Measurements from ENCODE around the gene CNNM4.
"Not testable (repeated sequence)": the region's sequence is repeated elsewhere in the genome, so short reads cannot be mapped to it uniquely, and the experiment has no call there.

The CNNM4 gene

DNA sequence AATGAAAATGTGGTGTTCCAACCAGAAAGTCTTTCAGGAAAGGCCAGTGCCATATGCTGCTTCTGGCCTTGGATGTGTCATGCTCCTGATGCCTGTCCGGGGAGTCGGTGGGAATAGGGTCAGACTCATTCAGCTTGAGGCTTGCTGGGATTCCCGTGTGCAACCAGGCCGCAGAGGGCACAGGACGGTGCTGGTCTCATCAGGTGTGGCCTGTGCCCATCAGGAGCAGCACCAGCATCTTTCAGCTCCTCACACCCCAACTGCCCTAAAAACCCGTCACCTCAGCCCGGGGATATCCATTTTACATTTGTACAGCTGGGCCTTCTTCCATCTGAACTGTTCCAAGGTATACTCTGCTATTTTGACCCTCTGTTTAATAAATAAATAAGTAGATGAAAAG lies 42.0 kb downstream of the CNNM4 start:
- no peak for DNase-seq (ENCODE audit: low read depth, low spot score)
- TF ChIP-seq, protein P1, sequence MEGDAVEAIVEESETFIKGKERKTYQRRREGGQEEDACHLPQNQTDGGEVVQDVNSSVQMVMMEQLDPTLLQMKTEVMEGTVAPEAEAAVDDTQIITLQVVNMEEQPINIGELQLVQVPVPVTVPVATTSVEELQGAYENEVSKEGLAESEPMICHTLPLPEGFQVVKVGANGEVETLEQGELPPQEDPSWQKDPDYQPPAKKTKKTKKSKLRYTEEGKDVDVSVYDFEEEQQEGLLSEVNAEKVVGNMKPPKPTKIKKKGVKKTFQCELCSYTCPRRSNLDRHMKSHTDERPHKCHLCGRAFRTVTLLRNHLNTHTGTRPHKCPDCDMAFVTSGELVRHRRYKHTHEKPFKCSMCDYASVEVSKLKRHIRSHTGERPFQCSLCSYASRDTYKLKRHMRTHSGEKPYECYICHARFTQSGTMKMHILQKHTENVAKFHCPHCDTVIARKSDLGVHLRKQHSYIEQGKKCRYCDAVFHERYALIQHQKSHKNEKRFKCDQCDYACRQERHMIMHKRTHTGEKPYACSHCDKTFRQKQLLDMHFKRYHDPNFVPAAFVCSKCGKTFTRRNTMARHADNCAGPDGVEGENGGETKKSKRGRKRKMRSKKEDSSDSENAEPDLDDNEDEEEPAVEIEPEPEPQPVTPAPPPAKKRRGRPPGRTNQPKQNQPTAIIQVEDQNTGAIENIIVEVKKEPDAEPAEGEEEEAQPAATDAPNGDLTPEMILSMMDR (IDR thresholded peaks at IDR 0.05; ENCODE audit: low read depth, low read length) = no peak
- in situ Hi-C loops (cut with HindIII; ENCODE audit: low sequenced_read_pairs) = loop anchor here (25.0 kb wide), 2 partner anchors 115 to 240 kb away; no protein-coding TSS in a partner anchor
- no peak overlapping the region for H3K4me3 ChIP-seq (ENCODE audit: low read depth, low read length)

DNA sequence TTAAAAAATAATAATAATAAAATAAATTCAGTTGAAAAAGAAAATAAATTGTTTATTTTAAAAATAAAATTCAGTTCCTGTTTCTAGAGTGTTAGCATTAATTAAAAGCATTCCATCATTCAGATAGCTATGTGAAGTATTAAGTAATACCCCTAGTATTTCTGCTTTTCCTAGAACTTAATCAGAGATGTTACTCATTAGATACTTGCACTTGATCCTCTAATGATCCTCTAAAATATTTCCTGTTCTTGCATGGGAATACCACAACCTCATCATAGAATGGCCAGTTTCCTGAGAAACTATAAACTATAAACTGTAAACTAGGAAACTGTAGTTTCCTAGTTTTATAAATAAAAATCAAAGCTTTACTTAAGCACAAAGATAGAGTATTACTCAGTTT lies 44.3 kb downstream of the CNNM4 start:
- in situ Hi-C loops (cut with HindIII; ENCODE audit: low sequenced_read_pairs) = loop anchor here (25.0 kb wide), 2 partner anchors 118 to 243 kb away; no protein-coding TSS in a partner anchor
- TF ChIP-seq, protein P1 (IDR thresholded peaks at IDR 0.05; ENCODE audit: low read depth, low read length) = no peak
- no peak for DNase-seq (ENCODE audit: low read depth, low spot score)
- H3K4me3 ChIP-seq (ENCODE audit: low read depth, low read length) = no peak overlapping the region

DNA sequence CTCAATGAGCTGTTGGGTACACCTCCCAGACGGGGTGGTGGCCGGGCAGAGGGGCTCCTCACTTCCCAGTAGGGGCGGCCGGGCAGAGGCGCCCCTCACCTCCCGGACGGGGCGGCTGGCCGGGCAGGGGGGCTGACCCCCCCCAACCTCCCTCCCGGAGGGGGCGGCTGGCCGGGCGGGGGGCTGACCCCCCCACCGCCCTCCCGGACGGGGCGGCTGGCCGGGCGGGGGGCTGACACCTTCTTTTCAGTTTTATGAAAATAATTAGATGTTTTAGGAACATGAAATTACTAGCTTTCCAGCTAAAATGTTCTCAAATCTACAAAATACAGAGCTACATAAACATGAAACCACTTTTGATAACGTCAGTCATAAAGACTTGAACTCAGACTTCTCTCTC lies 45.2 kb downstream of the CNNM4 start:
- in situ Hi-C loops (cut with HindIII; ENCODE audit: low sequenced_read_pairs) = loop anchor here (25.0 kb wide), 2 partner anchors 119 to 244 kb away; no protein-coding TSS in a partner anchor
- not testable (repeated sequence) for H3K4me3 ChIP-seq (ENCODE audit: low read depth, low read length); DNase-seq (ENCODE audit: low read depth, low spot score)

DNA sequence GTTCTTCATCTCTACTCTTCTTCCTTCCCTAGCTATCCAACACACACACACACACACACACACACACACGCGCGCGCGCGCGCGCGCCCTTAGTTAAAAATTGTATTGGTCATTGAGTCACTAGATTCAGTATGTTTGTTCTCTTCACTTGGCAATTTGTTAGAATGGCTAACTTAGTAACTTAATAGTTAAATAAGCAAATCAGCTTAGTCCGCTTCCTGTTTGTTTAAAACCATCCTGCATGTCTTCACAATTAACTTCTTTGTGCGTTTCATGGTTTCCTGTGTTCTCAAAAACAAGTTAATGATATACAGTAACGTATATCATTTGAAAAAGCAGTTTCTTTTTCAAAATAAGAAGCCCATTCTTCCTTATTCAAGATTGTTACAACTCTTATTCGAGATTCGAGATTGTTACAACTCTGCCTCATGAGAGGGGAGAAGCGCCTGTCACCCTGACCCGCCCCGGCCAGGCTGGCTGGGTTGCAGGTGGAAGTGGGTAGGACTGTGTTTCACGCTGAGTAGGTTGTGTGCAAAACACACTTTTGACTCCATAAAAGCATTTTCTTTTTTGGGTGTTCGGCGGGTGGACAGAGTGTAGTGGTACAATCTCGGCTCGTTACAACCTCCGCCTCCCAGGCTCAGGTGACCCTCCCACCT lies 45.9 kb downstream of the CNNM4 start:
- TF ChIP-seq, protein P1 (IDR thresholded peaks at IDR 0.05; ENCODE audit: low read depth, low read length) = no peak
- no peak for DNase-seq (ENCODE audit: low read depth, low spot score)
- H3K4me3 ChIP-seq (ENCODE audit: low read depth, low read length) = no peak overlapping the region
- in situ Hi-C loops (cut with HindIII; ENCODE audit: low sequenced_read_pairs) = loop anchor here (25.0 kb wide), 2 partner anchors 119 to 244 kb away; no protein-coding TSS in a partner anchor

DNA sequence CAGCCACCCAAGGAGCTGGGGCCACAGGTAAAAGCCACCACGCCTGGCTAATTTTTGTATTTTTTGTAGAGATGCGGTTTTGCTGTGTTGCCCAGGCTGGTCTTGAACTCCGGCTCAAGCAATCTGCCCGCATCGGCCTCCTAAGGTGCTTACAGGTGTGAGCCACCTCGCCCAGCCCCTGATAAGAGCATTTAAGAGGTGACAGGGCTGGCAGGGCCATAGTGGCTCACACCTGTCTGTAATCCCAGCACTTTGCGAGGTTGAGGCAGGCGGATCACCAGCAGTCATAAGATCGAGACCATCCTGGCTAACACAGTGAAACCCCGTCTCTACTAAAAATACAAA lies 46.4 kb downstream of the CNNM4 start:
- TF ChIP-seq, protein P1 (IDR thresholded peaks at IDR 0.05; ENCODE audit: low read depth, low read length) = no peak
- H3K4me3 ChIP-seq (ENCODE audit: low read depth, low read length) = no peak overlapping the region
- in situ Hi-C loops (cut with HindIII; ENCODE audit: low sequenced_read_pairs) = loop anchor here (25.0 kb wide), 2 partner anchors 120 to 245 kb away; no protein-coding TSS in a partner anchor
- no peak for DNase-seq (ENCODE audit: low read depth, low spot score)

DNA sequence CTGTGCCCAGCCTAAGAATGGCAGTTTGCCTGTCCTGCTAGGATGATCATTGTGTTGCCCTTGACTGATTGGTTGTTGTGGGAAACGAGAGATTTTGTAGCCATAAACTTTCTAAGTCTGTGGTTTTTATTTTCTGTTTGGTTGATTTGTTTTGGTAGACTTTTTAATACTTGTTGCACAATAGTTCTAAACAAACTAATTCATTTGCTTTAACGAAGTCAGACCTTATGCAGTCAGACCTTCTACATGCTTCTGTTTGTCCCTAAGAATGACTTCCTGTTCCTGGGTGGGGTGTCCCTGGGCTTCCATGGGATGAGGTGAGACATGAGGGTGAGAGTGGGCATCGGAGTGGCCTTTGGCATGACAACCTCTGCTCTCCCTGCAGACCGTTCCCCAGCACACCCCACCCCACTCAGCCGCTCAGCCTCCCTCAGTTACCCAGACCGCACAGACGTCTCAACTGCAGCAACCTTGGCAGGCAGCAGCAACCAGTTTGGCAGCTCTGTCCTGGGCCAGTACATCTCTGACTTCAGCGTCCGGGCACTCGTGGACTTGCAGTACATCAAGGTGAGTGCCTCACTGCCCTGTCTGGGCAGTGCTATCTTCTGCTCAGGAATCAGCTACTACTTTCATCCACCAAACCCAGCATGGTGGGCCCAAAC lies 47.6 kb downstream of the CNNM4 start:
- in situ Hi-C loops (cut with HindIII; ENCODE audit: low sequenced_read_pairs) = loop anchor here (25.0 kb wide), 2 partner anchors 121 to 246 kb away; no protein-coding TSS in a partner anchor

More for the DNA sequence above, 47.6 kb downstream of the CNNM4 start:
- DNase-seq (ENCODE audit: low read depth, low spot score) = no peak
- no peak overlapping the region for H3K4me3 ChIP-seq (ENCODE audit: low read depth, low read length)
- TF ChIP-seq, protein P1 (IDR thresholded peaks at IDR 0.05; ENCODE audit: low read depth, low read length) = no peak

Measured in astrocyte of the spinal cord (primary cell).